GM19455 (cell line): ENCODE measurements around the gene SLC44A5.
A peak's percentile ranks its signal among the peaks of the same experiment; 100 is the strongest.
"Not testable (repeated sequence)": the region's sequence is repeated elsewhere in the genome, so short reads cannot be mapped to it uniquely, and the experiment has no call there.

Source experiments
- ATAC-seq: cut with Tn5 transposase; IDR thresholded peaks from one replicate; pipeline ENCODE4 v1.9.1; 2021; ENCODE audit not compliant: unreplicated experiment

SLC44A5 gene

DNA sequence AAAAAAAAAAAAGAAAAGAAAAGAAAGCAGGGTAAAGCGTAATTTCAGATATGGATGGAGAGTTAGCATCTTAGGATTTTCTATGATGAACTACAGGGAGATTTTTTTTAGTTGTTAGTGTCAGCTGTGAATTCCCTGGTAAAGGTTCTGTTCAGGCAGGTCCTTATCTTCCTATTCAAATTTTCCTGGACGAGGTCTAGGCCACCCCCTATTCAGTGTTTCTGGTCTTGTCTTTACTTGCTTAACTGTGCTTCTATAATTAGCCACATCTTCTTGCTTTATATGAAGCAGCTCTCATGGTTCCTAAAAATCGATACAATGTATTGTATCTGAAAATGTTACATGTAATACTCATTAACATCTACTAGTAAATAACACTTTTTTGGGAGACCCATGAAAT lies 318.9 kb downstream of the SLC44A5 start:
- ATAC-seq: no peak

DNA sequence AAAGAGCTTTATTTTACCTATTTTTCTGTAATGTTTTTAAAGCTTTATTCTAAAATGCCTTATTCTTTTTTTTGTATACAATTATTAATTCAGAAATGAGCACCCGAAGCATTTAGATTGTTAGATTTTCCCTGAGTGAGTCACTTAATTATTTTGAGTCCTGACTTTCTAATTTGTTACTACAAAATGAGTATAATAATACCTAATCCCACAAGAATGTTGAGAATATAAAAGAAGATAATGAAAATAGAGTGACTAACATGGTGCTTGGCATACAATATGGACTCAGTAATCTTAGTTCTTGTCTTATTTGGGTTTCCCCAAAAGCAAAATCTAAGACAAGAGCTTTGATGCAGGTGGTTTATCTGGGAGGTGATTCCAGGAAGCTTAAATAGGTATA lies 334.5 kb downstream of the SLC44A5 start:
- ATAC-seq: no peak

DNA sequence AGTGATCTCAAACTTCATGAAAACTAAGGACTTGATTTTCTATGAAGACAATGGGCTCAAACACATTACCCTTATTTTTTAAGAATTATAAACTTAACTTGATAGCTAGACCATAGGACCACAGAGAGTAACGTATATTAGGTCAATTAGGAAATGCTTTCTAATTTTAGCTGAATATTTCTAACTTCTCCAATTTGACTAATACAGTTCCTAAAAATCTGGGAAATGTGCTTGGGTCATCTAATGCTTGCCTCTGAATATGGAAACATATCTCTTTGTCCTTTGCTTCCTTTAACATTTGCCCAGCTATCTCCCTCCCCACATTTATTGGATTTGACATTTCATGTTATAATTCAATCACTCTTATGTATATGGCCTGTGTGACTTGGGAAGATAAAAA lies 335.3 kb downstream of the SLC44A5 start:
- no peak for ATAC-seq

DNA sequence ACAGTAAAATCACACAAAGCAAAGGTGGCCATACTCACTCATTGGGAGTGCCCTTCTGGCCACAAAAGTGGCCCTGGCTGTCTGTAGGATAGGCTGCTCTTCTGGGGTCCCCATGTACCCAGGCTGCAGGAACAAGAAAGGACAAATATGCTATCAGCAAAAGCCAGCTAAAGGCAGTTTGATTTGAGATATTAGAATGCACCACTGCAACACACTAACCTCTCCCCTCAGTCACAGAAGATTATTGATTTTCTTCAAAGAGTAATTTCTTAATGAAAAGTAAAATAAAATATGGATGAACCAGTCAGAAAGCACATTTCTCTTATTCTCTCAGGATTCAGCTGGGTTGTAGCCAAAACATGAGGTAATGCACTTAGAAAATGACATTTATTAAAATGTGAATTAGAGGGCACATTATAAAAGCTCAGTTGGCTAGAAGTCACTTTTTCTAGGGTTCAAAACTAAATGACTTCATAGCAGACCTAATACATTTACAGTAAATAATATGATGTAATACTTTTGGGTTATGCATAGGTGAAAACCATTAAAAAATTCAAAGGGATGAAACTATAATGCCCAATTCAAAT lies 335.9 kb downstream of the SLC44A5 start:
- no peak for ATAC-seq

- ATAC-seq: no peak
Observed at GRCh38 chr1:75273110-75273509, 337.8 kb downstream of the SLC44A5 start.

DNA sequence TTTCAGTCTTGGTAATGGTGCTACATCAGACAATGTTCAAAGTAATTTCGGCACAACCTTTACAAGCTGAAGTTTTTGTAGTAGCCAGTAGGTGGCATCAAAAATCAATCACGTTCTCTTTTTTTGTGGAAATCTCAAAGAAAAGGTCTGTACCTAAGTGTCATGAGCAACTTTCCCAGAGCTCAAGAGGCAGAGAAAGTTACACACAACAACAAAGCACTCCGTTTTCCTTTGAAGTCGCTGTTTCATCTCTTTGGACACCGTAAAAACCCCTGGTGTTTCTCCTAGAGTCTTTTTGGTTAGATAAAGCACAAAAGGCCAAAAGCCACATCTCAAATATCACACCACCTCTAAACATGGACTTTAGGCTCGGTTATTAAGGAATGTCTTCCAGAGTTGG lies 345.1 kb downstream of the SLC44A5 start:
- ATAC-seq: peak; percentile 86

DNA sequence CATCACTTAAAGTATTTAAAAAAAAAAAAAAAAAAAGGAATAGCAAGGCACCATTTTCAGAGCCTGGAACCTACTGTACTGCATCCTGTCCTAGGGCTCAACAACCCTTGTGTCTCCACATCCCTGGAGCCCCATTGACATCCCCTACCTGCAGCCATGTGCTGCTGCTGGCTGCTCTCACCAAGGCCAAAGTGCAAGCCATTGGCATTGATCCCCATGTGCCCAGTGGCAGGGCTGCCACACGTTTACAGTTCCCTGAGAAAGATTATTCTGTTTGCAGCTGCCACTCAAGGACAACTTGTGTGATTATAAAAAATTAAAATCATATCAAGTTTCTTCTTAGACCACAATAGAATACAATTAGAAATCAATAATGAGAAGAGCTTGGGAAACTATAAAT lies 346.8 kb downstream of the SLC44A5 start:
- ATAC-seq: no peak

DNA sequence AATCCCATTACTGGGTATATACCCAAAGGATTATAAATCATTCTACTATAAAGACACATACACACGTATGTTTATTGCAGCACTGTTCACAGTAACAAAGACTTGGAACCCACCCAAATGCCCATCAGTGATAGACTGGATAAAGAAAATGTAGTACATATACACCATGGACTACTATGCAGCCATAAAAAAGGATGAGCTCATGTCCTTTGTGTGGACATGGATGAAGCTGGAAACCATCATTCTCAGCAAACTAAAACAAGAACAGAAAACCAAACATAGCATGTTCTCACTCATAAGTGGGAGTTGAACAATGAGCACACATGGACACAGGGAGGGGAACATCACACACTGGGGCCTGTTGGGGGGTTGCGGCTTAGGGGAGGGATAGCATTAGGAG lies 347.3 kb downstream of the SLC44A5 start:
- not testable (repeated sequence) for ATAC-seq

DNA sequence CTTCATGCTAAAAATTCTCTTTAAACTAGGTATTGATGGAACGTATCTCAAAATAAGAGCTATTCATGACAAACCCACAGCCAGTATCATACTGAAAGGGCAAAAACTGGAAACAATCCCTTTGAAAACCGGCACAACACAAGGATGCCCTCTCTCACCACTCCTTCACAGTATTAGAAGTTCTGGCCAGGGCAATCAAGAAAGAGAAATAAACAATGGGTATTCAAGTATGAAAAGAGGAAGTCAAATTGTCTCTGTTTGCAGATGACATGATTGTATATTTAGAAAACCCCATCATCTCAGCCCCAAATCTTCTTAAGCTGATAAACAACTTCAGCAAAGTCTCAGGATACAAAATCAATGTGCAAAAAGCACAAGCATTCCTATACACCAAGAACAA lies 349.0 kb downstream of the SLC44A5 start:
- ATAC-seq: not testable (repeated sequence)

DNA sequence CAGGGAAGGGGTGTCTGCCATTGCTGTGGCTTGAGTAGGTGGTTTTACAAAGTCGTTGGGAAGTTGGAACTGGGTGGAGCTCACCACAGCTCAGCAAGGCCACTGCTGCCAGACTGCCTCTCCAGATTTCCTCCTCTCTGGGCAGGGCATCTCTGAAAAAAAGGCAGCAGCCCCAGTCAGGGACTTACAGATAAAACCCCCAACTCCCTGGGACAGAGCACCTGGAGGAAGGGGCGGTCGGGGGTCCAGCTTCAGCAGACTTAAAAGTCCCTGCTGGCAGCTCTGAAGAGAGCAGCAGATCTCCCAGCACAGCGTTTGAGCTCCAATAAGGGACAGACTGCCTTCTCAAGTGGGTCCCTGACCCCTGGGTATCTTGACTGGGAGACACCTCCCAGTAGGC lies 352.6 kb downstream of the SLC44A5 start:
- no peak for ATAC-seq

- no peak for ATAC-seq
Observed at GRCh38 chr1:75257424-75257823, 353.5 kb downstream of the SLC44A5 start.

- ATAC-seq: not testable (repeated sequence)
Observed at GRCh38 chr1:75250114-75250513, 360.8 kb downstream of the SLC44A5 start.

DNA sequence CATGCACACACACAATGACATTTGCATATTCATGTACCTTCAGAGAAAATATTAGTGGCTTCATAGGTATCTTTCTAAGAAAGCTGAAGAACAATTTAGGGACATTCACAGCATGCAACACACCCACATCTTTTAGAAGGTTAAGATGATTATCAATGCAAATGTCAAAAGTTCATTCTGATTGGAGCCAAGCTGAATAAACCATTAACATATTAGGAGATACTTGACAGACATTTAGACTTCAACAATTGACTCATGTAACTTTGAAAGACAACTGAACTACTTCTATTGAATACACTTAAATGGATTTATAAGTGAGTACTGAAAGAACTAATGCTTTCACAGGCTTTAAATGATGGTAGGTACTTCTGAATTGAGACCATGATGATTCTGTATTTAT lies 365.7 kb downstream of the SLC44A5 start:
- no peak for ATAC-seq

GRCh38 chr1:75243124-75243523 lies 367.8 kb downstream of the SLC44A5 start:
- no peak for ATAC-seq

DNA sequence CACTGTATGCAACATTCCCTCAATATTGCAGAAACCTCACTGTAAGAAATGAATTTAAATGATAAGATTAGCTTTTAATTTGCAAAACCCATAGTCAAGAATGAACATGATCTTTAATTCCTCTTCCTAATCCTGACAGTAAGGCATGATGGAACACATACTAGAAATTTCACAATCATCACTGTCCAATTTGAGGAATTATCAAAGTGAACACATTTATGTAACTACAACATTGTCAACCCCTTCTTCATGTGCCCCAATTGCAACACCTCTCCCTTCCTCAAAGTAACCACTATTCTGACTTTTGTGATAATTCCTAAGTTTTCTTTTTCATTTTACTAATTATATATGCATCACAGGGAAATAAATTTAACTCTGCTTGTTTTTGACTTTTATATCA lies 373.6 kb downstream of the SLC44A5 start:
- ATAC-seq: no peak

DNA sequence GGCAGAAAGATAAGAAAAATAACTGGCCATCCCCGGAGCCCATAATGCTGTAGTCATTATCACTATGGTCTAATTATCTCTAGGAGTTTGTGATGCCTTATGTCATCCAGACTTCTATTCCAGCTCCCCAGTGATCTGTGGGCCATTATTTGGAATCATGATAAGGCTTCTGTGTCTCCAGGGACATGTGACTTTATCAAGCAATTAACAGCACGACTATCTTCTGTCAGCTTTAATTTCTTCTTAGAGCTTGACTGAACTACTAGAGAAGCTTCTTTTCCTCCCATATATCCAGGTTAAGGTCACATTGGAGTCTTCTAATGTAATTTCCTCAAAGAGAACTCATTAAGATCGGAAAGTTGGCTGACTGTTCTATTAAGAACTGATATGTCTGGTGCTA lies 376.4 kb downstream of the SLC44A5 start:
- no peak for ATAC-seq

GRCh38 chr1:75233302-75233929 lies 377.5 kb downstream of the SLC44A5 start:
- ATAC-seq: peak; percentile 97

GRCh38 chr1:75220072-75220471 lies 390.8 kb downstream of the SLC44A5 start:
- no peak for ATAC-seq

DNA sequence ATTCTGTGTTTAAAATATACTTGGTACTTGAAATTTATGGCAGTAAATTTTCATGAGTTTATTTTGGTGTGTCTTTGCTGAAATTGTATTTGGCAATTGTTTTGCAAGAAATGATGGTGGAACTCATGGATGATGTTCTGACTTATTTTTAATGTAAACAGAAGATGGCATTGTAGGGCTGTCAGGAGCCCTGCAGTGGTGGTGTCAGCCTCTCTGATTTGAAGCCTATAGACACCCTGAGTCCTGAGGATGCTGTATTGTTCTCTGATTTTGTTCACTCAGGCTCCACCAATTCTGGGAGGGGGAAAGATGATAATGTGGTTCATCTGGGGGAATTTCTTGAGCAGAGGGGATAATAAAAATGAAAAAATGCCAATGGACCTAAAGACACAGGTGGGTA lies 396.9 kb downstream of the SLC44A5 start:
- ATAC-seq: no peak

DNA sequence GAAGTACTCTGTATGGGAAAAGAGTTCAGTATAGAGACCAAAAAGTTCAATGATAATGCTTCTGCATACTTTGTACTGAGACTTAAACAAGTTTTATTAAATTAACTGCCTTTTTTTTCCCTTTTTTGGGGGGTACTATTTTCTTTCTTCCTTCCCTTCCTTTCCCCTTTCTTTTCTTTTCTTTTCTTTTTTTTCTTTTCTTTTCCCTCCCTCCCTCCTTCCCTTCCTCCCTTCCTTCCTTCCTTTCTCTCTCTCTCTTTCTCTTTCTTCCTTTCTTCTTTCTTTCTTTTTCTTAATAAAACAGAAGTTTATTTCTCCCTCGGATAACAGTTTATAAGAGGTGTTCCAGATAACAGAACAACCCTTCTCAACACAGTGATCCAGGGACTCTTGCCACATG lies 399.3 kb downstream of the SLC44A5 start:
- no peak for ATAC-seq

- no peak for ATAC-seq
Observed at GRCh38 chr1:75208862-75209261, 402.1 kb downstream of the SLC44A5 start.

DNA sequence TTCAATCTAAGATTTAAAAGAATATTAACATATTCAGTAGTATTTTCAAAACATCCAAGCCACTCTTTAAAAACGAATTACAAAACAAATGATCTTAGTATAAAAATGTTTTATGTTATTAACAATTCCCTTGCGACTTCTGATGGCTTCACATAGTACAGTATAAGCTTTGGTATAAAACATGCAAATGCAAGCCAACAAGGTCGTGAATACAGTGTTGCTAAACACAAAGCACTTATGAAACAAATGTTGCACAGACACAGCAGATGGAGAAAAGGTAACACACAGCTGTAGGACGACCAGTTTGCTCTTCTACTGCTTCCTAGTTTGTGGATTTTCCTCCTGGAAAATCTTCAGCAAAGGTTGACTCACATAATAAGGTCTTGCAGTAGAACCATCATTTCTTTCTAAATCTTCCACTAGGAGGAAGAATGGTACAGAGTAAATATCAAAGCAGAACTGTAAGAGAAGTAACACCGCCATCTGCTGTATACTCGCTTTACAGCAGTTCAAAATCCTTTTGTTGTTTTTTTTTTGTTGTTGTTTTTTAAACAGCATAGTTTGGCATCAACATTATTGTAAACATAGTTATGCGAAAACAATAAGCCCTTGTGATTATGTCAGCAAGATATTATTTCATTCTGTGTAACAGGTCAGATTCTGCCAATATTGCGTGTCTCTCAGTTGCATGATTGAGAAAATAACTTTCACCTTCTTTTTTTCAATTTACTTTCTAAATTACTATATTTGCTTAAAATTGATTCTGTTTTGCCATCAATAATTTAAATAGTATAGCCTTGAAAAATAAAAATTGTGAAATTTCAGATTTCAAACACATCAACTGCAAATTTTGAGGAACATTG lies 407.3 kb downstream of the SLC44A5 start:
- ATAC-seq: peak; percentile 91
